ENCODE measurements around the gene DPP6.

DPP6 gene

GRCh38 chr7:154684666-154685563 is 632.7 kb downstream of the DPP6 start:
- peak overlapping the region; percentile 63 for H3K27ac ChIP-seq
- TF ChIP-seq CTCF (conservative IDR thresholded peaks at IDR 0.05), result no peak

- H3K27ac ChIP-seq, result peak overlapping the region; percentile 63
- TF ChIP-seq CTCF (conservative IDR thresholded peaks at IDR 0.05), result no peak
These were observed 633.3 kb downstream of the DPP6 start for GRCh38 chr7:154685564-154685901.

- TF ChIP-seq CTCF (conservative IDR thresholded peaks at IDR 0.05), result no peak
- H3K27ac ChIP-seq, result peak overlapping the region; percentile 63; the same call in 1 of the 2 replicates
These were observed 634.1 kb downstream of the DPP6 start for GRCh38 chr7:154686305-154686704.

- H3K27ac ChIP-seq, result no peak overlapping the region
- no peak for TF ChIP-seq CTCF (conservative IDR thresholded peaks at IDR 0.05)
These were observed 636.8 kb downstream of the DPP6 start for GRCh38 chr7:154688952-154689351.

- TF ChIP-seq CTCF (conservative IDR thresholded peaks at IDR 0.05), result no peak
These were observed 638.2 kb downstream of the DPP6 start for GRCh38 chr7:154690411-154690810.

GRCh38 chr7:154693661-154694060 is 641.5 kb downstream of the DPP6 start:
- no peak overlapping the region for H3K27ac ChIP-seq
- 0 out of 2 replicates have a peak, but pooled peaks have one; percentile 9 for TF ChIP-seq CTCF (conservative IDR thresholded peaks at IDR 0.05)

More at GRCh38 chr7:154690411-154690810, 638.2 kb downstream of the DPP6 start:
- H3K27ac ChIP-seq, result no peak overlapping the region

GRCh38 chr7:154695836-154696235 is 643.6 kb downstream of the DPP6 start:
- H3K27ac ChIP-seq, result no peak overlapping the region
- TF ChIP-seq CTCF (conservative IDR thresholded peaks at IDR 0.05), result no peak

All from VCaP (cell line).